GM18867 (cell line): ENCODE results near the gene SRP54.
A peak's percentile ranks its signal among the peaks of the same experiment; 100 is the strongest.
"Not testable (repeated sequence)": the region's sequence is repeated elsewhere in the genome, so short reads cannot be mapped to it uniquely, and the experiment has no call there.

Source experiments
- ATAC-seq: cut with Tn5 transposase; IDR thresholded peaks from one replicate; pipeline ENCODE4 v1.9.1; 2021; ENCODE audit warnings: mild to moderate bottlenecking, moderate library complexity; ENCODE audit not compliant: unreplicated experiment

The SRP54 gene

DNA sequence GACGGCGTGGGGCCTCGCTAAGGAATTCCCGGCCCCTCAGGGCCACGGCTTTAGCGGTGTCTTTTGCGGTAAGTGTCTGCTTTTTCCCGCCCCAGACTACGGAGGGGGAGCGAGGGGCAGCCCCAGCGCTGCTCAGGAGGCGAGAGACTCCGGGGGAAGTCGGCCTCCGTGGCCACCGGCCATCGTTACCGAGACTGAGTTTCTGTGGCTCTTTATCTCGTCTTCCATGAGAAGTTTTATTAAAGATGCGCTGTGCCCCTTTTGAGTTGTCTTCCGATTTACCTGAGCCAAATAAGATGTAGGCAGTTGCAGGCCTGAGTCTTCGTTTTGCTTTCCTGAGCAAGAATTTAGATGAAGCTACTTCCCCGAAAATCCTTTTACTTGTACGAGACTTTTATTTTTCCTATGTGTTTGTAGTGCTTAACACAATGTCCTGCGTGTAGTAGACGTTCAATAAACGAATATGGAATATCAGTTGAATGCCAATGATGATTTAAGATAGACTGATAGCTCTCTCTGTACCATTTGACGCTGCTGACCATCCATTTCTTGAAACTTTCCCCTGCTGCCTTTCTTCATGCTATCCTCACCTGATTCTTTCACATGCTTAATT lies 462 bp downstream of the SRP54 start:
- peak; percentile 17 for ATAC-seq

DNA sequence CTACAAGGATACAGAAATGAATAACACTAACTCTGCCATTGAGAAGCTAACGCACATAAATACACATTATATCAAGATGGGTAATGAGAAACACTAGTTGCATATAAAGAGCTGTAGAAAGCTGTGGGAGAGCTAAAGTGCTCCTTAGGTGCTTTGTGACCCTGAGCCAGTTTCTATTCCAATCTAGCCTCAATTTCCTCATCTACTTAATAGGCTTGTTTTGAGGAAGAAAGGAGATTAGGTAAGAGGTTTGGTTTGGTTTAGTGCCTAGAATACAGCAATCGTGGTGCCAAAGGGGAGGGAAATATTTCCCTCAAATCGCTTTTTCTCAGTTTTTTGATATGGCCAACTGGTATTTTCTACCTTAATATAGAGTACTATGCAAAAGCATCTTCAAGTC lies 994 bp downstream of the SRP54 start:
- ATAC-seq: no peak

DNA sequence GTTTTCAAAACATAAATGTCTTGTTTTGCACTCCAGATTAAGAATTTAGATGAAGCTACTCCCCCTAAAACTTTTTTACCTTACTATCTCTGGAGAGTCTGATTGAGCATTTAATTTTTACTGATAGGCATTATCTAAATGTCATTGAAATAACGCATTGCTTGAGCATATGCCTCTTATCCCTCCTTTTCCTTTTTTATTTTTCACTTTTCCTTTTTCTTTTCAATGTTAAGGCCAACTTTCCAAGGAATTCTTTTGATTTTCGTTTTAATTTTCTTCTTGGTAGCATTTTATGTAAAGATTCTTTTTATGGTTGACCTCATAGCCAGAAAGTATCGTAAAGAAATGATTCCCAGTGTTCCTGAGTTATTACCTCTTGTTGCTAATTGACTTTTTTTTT lies 2.9 kb downstream of the SRP54 start:
- no peak for ATAC-seq

DNA sequence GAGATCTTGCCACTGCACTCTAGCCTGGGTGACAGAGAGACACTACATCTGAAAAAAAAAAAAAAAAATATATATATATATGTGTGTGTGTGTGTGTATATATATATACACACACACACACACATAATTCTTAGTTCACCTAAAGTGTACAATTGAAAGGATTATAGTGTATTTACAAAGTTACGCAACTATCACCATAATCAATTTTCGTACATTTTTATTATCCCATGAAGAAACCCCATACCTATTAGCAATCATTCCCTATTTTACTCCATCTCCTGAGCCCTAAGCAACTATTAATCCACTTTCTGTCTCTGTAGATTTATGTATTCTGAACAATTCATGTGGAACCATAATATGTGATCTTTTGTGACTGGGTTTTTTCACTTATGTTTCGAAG lies 4.4 kb downstream of the SRP54 start:
- no peak for ATAC-seq

DNA sequence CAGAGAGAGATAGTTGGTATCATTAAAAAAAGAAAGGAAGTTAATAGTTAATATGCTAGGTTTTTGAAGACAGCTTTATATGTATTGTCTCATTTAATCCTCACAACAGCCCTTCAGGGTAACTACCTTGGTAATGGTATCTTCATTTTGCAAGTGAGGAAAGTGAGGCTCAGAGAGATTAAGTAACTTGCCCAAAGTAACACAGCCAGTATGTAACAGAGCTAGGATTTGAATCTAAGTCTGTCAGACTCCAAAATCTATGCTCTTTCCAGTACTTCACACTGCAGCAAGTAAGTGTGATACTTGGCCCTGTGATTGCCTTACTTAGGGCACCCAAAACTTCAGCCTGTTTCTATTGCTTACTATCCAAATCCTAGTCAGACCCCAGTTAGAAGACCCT lies 7.0 kb downstream of the SRP54 start:
- ATAC-seq: no peak

DNA sequence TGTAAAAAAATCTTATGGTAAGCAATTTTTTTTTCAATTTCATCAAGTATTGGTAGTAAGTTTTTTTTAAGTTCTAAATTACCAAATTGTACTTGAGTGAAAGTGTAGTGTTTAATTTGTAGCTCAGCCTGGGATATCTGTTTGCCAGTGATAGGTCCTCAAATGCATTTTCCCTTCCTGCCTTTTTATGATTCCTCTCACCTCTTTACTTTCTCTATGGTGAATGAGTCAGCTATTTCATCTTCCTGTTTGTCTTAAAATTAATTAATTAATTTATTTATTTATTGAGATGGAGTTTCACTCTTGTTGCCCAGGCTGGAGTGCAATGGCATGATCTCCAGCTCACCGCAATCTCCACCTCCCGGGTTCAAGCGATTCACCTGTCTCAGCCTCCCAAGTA lies 10.6 kb downstream of the SRP54 start:
- ATAC-seq: no peak

DNA sequence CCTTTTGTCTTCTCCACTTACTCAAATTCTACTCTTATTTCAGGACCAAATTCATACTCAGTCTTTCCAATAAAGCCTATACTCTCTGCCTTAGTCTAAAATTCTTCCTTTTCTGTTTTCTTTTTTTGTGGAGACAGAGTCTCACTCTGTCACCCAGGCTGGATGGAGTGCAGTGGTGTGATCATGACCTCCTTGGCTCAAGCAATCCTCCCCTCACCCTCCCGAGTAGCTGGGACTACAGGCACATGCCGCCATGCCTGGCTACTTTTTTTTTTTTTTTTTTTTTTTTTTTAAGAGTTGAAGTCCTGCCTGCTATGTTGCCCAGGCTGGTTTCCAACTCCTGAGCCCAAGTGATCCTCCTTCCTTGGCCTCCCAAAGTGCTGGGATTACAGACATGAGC lies 11.9 kb downstream of the SRP54 start:
- no peak for ATAC-seq

DNA sequence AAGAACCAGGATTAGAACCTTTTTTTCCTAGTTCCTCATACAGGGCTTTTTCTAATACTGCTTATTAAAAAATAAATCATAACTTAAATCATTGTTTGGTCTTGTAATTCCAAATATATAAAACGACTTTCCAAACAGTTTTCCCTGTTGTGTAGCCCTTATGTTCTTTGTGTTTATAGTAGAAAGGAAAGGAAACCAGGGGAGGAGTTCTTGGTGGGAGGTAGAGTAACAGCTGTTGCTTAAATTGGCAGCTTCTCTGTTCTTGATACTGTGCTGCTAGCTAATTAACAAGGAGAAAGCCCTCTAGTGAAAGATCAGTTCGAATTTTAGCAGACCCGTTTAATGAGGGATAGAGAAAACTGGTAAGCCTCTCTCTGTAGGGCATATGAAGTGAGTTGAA lies 15.0 kb downstream of the SRP54 start:
- no peak for ATAC-seq

DNA sequence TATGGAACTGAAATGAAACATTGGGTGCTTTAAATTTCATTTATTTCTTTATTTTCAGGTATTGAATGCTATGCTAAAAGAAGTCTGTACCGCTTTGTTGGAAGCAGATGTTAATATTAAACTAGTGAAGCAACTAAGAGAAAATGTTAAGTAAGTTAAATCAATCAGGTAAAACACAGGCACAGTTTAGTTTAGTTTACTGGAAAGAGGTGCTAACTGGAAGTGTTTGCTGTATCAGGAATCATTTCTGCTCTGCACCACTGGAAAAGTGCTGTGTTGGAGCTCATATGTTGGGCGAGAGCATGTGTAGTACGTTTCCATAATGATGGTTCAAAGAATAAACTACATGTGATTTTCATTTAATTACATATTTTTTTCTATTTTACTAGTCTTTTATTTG lies 16.7 kb downstream of the SRP54 start:
- ATAC-seq: no peak

DNA sequence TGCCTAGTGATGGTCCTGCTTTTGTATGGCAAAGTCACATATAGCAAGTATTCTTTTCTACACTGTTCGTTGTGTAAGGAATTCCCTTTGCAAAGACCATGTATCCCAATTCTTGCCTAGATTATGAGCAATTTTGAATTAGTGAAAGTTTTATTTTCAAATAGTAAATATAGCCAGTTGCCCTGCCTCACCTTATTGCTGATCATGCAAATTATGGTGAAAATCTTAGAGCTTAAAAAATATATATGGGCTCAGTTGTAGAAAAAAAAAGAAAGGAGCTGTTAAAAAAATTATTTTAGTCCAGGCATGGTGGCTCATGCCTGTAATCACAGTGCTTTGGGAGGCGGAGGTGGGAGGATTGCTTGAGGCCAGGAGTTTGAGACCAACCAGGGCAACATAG lies 18.8 kb downstream of the SRP54 start:
- ATAC-seq: no peak

DNA sequence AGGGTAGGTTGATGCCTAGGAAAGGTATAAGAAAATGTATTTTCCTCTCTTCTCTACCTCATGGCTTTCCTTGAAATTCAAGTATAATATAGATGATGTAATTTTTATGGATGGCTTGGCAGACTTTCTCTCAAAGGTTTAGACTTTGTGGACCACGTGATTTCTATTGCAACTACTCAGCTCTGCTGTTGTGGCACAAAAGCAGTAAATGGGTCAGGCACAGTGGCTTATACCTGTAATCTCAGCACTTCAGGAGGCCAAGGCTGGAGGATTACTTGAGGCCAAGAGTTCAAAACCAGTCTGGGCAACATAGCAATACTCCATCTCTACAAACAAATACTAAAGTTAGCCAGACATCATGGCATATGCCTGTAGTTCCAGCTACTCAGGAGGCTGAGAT lies 22.0 kb downstream of the SRP54 start:
- no peak for ATAC-seq

DNA sequence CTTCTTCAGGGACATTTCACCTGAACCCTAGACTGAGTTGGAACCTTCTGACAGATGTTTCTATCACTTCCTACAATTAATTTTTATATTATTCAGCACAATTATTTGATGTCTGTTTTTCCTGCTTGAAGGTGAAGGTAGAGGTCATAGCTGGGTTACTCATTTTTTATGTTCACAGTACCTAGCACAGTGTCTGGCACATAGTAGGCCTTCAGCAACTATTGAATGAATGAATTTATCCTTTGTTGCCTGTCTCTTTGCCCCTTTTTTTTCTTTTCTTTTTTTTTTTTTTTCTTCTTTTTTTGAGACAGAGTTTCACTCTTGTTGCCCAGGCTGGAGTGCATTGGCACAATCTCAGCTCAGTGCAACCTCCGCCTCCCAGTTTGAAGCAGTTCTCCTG lies 33.8 kb downstream of the SRP54 start:
- ATAC-seq: no peak

DNA sequence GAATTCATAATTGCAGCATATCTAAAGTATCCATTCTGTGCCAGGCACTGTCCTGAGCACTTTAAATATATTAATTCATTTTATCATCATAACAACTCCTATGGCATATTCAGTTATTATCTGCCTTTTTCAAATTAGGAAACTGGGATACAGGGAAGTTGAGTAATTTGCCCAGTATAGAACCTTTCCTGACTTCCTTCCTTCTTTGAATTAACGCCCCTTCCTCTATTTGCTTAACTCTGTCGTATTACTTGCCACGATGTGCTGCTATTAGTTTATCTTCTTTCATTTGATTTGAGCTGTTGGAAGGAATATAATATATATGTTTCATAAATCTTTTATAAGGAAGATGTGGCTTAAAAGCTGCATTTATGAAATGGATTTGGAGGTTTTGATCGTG lies 37.9 kb downstream of the SRP54 start:
- ATAC-seq: no peak

DNA sequence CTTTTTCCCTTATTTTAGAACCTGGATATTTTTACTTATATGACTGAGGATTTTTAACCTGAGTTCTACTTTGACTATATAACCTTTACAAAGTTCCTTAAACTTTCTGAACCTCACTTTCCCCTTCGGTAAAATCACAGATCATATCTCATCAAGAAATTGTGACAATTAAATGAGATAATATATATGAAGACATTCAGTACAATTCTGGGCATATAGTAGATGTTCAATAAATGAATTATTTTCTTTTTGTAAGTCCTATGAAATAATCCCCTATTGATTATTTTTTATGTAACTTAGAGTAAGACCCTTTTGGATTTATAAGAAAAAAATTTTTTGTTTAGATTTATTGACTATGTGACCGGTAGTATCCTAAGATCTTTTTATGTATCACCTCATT lies 45.6 kb downstream of the SRP54 start:
- ATAC-seq: no peak

DNA sequence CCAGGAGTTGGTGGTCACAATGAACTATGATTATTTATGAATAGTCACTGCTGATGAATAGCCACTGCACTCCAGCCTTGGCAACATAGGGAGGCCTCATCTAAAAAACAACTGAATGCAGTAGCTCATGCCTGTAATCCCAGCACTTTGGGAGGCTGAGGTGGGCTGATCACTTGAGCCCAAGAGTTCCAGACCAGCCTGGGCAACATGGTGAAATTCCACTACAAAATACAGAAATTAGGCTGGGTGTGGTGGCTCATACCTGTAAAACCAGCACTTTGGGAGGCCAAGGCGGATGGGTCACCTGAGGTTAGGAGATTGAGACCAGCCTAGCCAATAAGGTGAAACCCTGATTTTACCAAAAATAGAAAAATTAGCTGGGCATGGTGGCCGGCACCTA lies 49.8 kb downstream of the SRP54 start:
- ATAC-seq: no peak

DNA sequence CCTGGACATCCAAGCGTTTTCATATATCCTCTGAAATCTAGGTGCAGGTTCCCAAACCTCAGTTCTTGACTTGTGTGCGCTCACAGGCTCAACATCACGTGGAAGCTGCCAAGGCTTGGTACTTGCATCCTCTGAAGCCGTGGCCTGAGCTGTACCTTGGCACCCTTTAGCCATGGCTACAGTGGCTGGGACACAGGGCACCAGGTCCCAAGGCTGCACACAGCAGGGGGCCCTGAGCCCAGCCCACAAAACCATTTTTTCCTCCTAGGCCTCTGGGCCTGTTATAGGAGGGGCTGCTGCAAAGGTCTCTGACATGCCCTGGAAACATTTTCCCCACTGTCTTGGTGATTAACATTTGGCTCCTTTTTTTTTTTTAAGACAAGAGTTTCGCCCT lies 51.6 kb downstream of the SRP54 start:
- ATAC-seq: no peak

DNA sequence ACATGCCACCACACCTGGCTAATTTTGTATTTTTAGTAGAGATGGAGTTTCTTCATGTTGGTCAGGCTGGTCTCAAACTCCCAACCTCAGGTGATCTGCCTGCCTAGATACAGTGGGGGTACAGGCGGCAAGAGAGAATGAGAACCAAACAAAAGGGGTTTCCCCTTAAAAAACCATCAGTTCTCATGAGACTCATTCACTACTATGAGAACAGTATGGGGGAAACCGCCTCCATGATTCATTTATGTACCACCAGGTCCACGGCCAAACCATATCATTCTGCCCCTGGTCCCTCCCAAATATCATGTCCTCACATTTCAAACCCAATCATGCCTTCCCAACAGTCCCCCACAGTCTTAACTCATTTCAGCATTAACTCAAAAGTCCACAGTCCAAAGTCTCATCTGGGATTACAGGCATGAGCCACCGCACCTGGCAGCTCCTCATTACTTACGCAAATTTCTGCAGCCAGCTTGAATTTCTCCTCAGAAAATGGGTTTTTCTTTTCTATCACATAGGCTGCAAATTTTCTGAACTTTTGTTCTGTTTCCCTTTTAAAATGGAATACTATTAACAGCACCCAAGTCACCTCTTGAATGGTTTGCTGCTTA lies 52.3 kb downstream of the SRP54 start:
- not testable (repeated sequence) for ATAC-seq

DNA sequence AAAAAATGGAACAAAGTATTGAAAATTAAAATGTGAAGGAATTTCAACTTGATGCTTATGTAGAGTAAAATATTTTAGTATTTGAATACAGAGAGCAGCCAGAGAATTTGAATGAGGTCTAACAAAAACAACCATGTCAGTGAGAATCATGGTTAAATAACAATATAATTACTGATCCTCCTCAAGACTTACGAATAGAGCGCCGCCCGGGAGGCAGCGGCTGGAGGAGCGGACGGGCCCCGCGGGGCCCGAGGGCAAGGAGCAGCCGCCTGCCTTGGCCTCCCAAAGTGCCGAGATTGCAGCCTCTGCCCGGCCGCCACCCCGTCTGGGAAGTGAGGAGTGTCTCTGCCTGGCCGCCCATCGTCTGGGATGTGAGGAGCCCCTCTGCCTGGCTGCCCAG lies 55.5 kb downstream of the SRP54 start:
- not testable (repeated sequence) for ATAC-seq

DNA sequence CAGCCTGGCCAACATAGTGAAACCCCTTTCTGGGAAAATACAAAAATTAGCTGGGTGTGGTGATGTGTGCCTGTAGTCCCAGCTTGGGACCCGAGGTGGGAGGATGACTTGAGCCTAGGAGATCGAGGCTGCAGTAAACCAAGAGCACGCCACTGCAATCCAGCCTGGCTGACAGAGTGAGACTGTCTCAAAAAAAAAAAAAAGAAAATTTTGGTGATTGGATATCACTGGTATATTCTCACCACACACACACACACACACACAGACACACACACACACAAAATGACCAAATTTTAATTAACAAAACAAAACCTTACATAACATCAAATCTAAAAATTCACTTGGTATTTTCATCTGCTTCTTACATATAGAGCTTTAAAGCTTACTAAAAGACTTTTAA lies 59.8 kb downstream of the SRP54 start:
- ATAC-seq: no peak

DNA sequence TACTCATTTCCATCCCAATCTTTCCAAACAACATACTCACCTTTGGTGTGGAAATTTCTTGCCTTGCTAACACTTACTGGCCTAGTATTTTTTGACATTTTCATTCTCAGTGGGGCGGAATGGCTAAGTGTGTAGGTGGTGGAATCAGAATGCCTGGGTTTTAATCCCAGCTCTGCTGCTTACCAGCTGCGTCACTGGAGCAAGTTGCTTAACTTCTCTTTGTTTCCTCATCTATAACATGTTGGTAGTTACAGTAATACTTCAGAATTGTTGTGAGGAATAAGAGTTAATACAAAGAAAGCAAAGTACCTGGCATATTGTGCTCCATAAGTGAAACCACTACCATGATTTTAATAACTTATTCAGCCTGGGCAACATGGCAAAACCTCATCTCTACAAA lies 60.3 kb downstream of the SRP54 start:
- no peak for ATAC-seq

DNA sequence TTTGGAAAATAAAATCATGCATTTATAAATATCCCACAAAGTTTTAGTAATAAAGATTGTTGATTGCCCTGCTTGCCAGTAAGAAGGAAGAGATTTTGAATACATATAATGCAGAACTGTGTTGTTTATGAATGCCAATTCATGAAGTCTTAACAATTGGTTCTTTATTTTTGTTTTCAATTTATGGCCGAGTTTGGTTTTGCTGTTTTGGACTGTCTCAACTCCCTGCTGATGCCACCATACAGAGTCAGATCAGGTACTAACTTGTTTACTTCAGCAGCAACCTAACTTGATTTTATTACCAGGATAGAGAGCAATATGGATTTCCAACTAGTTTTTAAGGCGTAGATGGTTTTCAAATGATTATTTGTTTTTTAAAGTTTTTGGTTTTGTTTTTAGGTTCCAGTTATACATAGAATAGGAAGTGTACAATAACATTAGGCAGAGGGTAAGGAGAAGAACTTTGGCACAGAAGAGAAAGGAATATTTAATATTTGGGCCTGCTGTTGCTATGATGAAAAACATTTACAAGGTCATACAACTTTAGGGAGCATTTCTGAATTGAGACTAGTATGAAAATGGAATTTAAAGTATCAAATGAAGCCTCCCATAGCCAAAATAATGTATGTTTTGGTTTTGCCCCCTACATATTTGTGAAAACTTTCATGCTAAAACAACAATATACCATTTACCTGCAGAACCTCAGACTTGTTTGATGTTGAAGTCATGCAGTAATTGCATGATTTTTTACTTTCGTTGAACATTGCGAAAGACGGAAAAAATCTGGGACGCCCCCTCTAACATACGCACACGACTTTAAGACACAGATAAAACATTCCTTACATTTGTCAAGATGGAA lies 62.4 kb downstream of the SRP54 start:
- no peak for ATAC-seq

DNA sequence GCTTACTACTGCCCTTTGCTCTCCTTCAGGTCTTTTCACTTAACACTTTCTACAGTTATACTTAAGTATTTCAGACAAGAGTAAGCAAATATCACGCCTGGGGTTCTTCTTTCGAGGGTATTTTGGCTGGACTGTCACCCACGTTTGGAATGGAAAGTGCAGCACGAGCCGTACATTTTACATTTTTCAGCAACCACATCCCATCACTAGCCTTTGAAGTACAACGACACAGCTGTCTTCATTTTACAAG lies 62.9 kb downstream of the SRP54 start:
- ATAC-seq: no peak
